SK-N-SH (cell line): ENCODE results near the gene ECM1. TPM values are rescaled to one million over a fixed set of nuclear protein-coding genes. Genes with fewer than 3 reads are reported as not detected.

ENCODE experiments used
- CTCF ChIA-PET: fragments of 300-600, 350-600 bp; formaldehyde crosslinking; extraction: SDS; loops from one replicate; lab custom pipeline; 2021; lab: Yijun Ruan, JAX
- POLR2A ChIA-PET: fragments of 350-600 bp; sonication (Branson Sonifier 250); formaldehyde crosslinking; extraction: SDS; loops from one replicate; lab custom pipeline; 2020; ENCODE audit warnings: antibody characterized with exemption, inconsistent platforms; lab: Yijun Ruan, JAX
- DNase-seq: peaks from one replicate; pipeline ENCODE4 v3.0.0; 2012
- H2AFZ ChIP-seq: fragments of 200-600 bp; sonication (generic); 2 replicates; pipeline ENCODE4 v1.8.1; 2016; ENCODE audit warnings: antibody characterized with exemption, mild to moderate bottlenecking, low read depth
- H3F3A ChIP-seq: fragments of 200-600 bp; sonication (generic); replicated peaks from 2 replicates; pipeline ENCODE3; 2016; ENCODE audit warnings: antibody characterized with exemption, mild to moderate bottlenecking; ENCODE audit not compliant: insufficient read depth
- H3K27ac ChIP-seq, 2 experiments: fragments of 200-500 bp in 1 of 2; fragments of 200-600 bp in 1 of 2; sonication (Bioruptor generic) in 1 of 2; sonication (generic), shearing (Covaris generic) in 1 of 2; 2 replicates each; pipeline versions ENCODE4 v1.5.1 to v1.6.1; 2014 to 2016; ENCODE audit warnings: low read depth in 2 of 2, inconsistent platforms in 1 of 2, low read length in 1 of 2, mild to moderate bottlenecking in 1 of 2, mixed read lengths in 1 of 2
- H3K27me3 ChIP-seq: fragments of 200-600 bp; sonication (generic), shearing (Covaris generic); 2 replicates; pipeline ENCODE4 v1.6.1; 2016; ENCODE audit warnings: mixed run types; ENCODE audit not compliant: insufficient read depth
- H3K36me3 ChIP-seq, 2 experiments: fragments of 200-500 bp in 1 of 2; fragments of 200-600 bp in 1 of 2; sonication (Bioruptor generic) in 1 of 2; sonication (generic) in 1 of 2; replicated peaks in 1 of 2; 2 replicates each; pipeline versions ENCODE3 to v1.5.1; 2014 to 2016; ENCODE audit warnings: low read length in 1 of 2, mild to moderate bottlenecking in 1 of 2; ENCODE audit not compliant: insufficient read depth in 2 of 2, control insufficient read depth in 1 of 2
- H3K4me1 ChIP-seq, 2 experiments: fragments of 200-500 bp in 1 of 2; fragments of 200-600 bp in 1 of 2; sonication (Bioruptor generic) in 1 of 2; sonication (generic), shearing (Covaris generic) in 1 of 2; 2 replicates each; pipeline versions ENCODE4 v1.5.1 to v1.6.1; 2014 to 2016; ENCODE audit warnings: low read depth in 1 of 2, low read length in 1 of 2, mixed run types in 1 of 2; ENCODE audit not compliant: insufficient read depth in 2 of 2, control insufficient read depth in 1 of 2
- H3K4me2 ChIP-seq: fragments of 200-600 bp; sonication (generic), shearing (Covaris generic); 2 replicates; pipeline ENCODE4 v1.6.1; 2017; ENCODE audit warnings: mixed run types
- H3K4me3 ChIP-seq, 2 experiments: fragments of 200-500 bp in 1 of 2; fragments of 200-600 bp in 1 of 2; sonication (Bioruptor generic) in 1 of 2; sonication (generic), shearing (Covaris generic) in 1 of 2; 2 replicates each; pipeline versions ENCODE4 v1.5.1 to v1.8.1; 2014 to 2016; ENCODE audit warnings: low read depth in 2 of 2, inconsistent platforms in 1 of 2, low read length in 1 of 2, mild to moderate bottlenecking in 1 of 2, mixed read lengths in 1 of 2, moderate library complexity in 1 of 2
- H3K79me2 ChIP-seq: fragments of 200-600 bp; sonication (generic); 2 replicates; pipeline ENCODE4 v1.8.1; 2017; ENCODE audit warnings: mild to moderate bottlenecking; ENCODE audit not compliant: insufficient read depth
- H3K9ac ChIP-seq: fragments of 200-600 bp; sonication (generic); 2 replicates; pipeline ENCODE4 v1.6.1; 2017; ENCODE audit warnings: mixed run types
- H3K9me2 ChIP-seq: fragments of 200-600 bp; sonication (generic); 2 replicates; pipeline ENCODE4 v1.6.1; 2017; ENCODE audit warnings: mixed run types
- H3K9me3 ChIP-seq: fragments of 200-600 bp; sonication (generic); 2 replicates; pipeline ENCODE4 v1.6.1; 2017; ENCODE audit warnings: mixed run types, mild to moderate bottlenecking, moderate library complexity
- H4K20me1 ChIP-seq: fragments of 200-600 bp; sonication (generic); 2 replicates; pipeline ENCODE4 v1.6.1; 2017; ENCODE audit warnings: mild to moderate bottlenecking, mixed run types; ENCODE audit not compliant: insufficient read depth
- CTCF ChIP-seq: fragments of 200-600 bp; sonication (generic); IDR thresholded peaks from 2 replicates; pipeline ENCODE4 v1.6.1; 2017; ENCODE audit warnings: antibody characterized with exemption, mild to moderate bottlenecking, moderate library complexity
- FOSL2 ChIP-seq: IDR thresholded peaks from 2 replicates; pipeline ENCODE4 v1.4.0; 2012; ENCODE audit warnings: low read depth, mild to moderate bottlenecking, moderate library complexity, borderline replicate concordance
- MXI1 ChIP-seq: IDR thresholded peaks from 2 replicates; pipeline ENCODE4 v1.6.1; 2012; ENCODE audit warnings: mild to moderate bottlenecking, low read depth, low read length, improper control_type of control experiment
- NRF1 ChIP-seq: IDR thresholded peaks from 2 replicates; pipeline ENCODE4 v1.6.1; 2012; ENCODE audit warnings: low read depth, mild to moderate bottlenecking, low read length
- REST ChIP-seq: IDR thresholded peaks from 2 replicates; pipeline ENCODE4 v1.6.1; 2012; ENCODE audit warnings: mild to moderate bottlenecking, low read depth, low read length, moderate library complexity
- SIN3A ChIP-seq: IDR thresholded peaks from 2 replicates; pipeline ENCODE4 v1.6.1; 2012; ENCODE audit warnings: low read depth, mild to moderate bottlenecking, low read length, moderate library complexity, borderline replicate concordance
- TAF1 ChIP-seq: IDR thresholded peaks from 2 replicates; pipeline ENCODE4 v1.6.1; 2012; ENCODE audit warnings: low read depth, mild to moderate bottlenecking, low read length, moderate library complexity, borderline replicate concordance
- WGBS: methylation state at CpG from one replicate; pipeline ENCODE4 v1.1.6; 2017; ENCODE audit warnings: low lambda C conversion rate; 5-methylcytosine and 5-hydroxymethylcytosine counted together
- polyA plus RNA-seq, 3 experiments: library from polyadenylated mRNA; depleted of rRNA; stranded (reverse); fragments of >200 nt; gene quantifications; 2 replicates each; pipeline ENCODE4 v1.2.3, GENCODE V29; 2012

Gene ECM1
- polyA plus RNA-seq, 1 of the 3 experiments (the other 2 are of a cell fraction) = 32.3 TPM

- H3K27ac ChIP-seq = peak within 1 kb of the TSS in 1 of 2 experiments; percentile 39; a peak in 2 of 4 replicates
- H3K4me1 ChIP-seq = peaks cover 8 to 13% of the 10 kb centered on the region in 2 experiments; a peak in 2 of 4 replicates
- H3K9me3 ChIP-seq = no peaks in the 10 kb centered on the region
- DNase-seq = peak; percentile 90
- H3K36me3 ChIP-seq = no peaks in the 10 kb centered on the region
- H3K79me2 ChIP-seq = no peaks in the 10 kb centered on the region
- H3K27me3 ChIP-seq = no peaks in the 10 kb centered on the region
- peak within 1 kb of the TSS; percentile 51 to 61 for H3K4me3 ChIP-seq
- H3K4me2 ChIP-seq = peak within 1 kb of the TSS; percentile 77
- 2% methylated on average over 19 of the region's 91 CpGs for WGBS
- no peaks in the 10 kb centered on the region for H4K20me1 ChIP-seq
- H3K9me2 ChIP-seq = no peaks in the 10 kb centered on the region
- H3K9ac ChIP-seq = peak within 1 kb of the TSS; percentile 55
- peaks cover 17% of the 10 kb centered on the region for H3F3A ChIP-seq
- POLR2A ChIA-PET = interaction anchor here (0.6 to 1.5 kb wide), 4 partner anchors 13 to 140 kb away, joined by 3 to 4 read pairs (median 4); partner anchors contain the start of gene MCL1
- CTCF ChIA-PET = interaction anchor here (0.7 to 10.0 kb wide), 8 partner anchors 12 to 457 kb away, joined by 3 to 88 read pairs (median 4); partner anchors contain the start of gene MINDY1
- peak within 1 kb of the TSS; percentile 50; the same call in 1 of the 2 replicates for H2AFZ ChIP-seq
- no peak for TF ChIP-seq TAF1
- peak; percentile 7; the same call in 1 of the 2 replicates for TF ChIP-seq REST
- TF ChIP-seq CTCF = peak; percentile 27; the same call in 1 of the 2 replicates
- no peak for TF ChIP-seq FOSL2
- peak; percentile 22; the same call in 1 of the 2 replicates for TF ChIP-seq SIN3A
- TF ChIP-seq MXI1 = peak; percentile 80
- TF ChIP-seq NRF1 = no peak; the same call in 1 of the 2 replicates
Observed at GRCh38 chr1:150548632-150549495, 41.0 kb downstream of the ECM1 start, which contains the start of gene ADAMTSL4. Gene ADAMTSL4 (plus strand): TSS chr1:150549408. CDS start chr1:150552289, 2,881 bp downstream.
